HEK293 (cell line): Measurements from ENCODE around the gene TTLL5.

Experiments
- CTCF ChIA-PET: fragments of 350-600 bp; formaldehyde crosslinking; extraction: SDS; loops from one replicate; lab custom pipeline; 2021; ENCODE audit warnings: antibody characterized with exemption; lab: Yijun Ruan, JAX
- POLR2A ChIA-PET: fragments of 300-600 bp; formaldehyde crosslinking; extraction: SDS; loops from one replicate; lab custom pipeline; 2020; ENCODE audit warnings: antibody characterized with exemption, inconsistent platforms; lab: Yijun Ruan, JAX
- H3K27ac ChIP-seq: fragments of 200-500 bp; sonication (Bioruptor generic); 2 replicates; pipeline ENCODE4 v1.5.1; 2014; ENCODE audit warnings: low read depth, low read length, control low read depth, inconsistent platforms; ENCODE audit errors: extremely low read depth
- H3K36me3 ChIP-seq, 2 experiments: fragments of 200-500 bp in 1 of 2; sonication (Bioruptor generic) in 1 of 2; 1 replicate in 1 of 2; 2 replicates in 1 of 2; pipeline ENCODE4 v1.5.1; 2014 to 2017; ENCODE audit warnings: inconsistent platforms in 2 of 2, low read length in 2 of 2; ENCODE audit not compliant: control insufficient read depth in 2 of 2, insufficient read depth in 1 of 2
- H3K4me1 ChIP-seq: fragments of 200-500 bp; sonication (Bioruptor generic); 2 replicates; pipeline ENCODE4 v1.5.1; 2014; ENCODE audit warnings: mild to moderate bottlenecking, low read length, inconsistent platforms; ENCODE audit not compliant: control insufficient read depth, insufficient read depth
- H3K4me3 ChIP-seq: 2 replicates; pipeline ENCODE4 v1.5.1; 2011; ENCODE audit warnings: low read depth, mild to moderate bottlenecking, control low read depth, low read length, moderate library complexity
- H3K9me3 ChIP-seq: fragments of 200-500 bp; sonication (Bioruptor generic); 2 replicates; pipeline ENCODE4 v1.5.1; 2014; ENCODE audit warnings: low read depth, low read length, inconsistent platforms; ENCODE audit not compliant: control insufficient read depth, insufficient read depth
- BCL11B ChIP-seq: fragments of 450-650 bp; formaldehyde crosslinking; IDR thresholded peaks from 2 replicates; pipeline ENCODE4 v1.5.1; 2016; ENCODE audit warnings: low read depth, missing biosample characterization, missing genetic modification characterization
- MYNN ChIP-seq: fragments of 450-650 bp; formaldehyde crosslinking; IDR thresholded peaks from 2 replicates; pipeline ENCODE4 v1.5.1; 2016; ENCODE audit warnings: missing biosample characterization, missing genetic modification characterization, borderline replicate concordance
- MZF1 ChIP-seq: fragments of 450-650 bp; formaldehyde crosslinking; IDR thresholded peaks from 2 replicates; pipeline ENCODE4 v1.5.1; 2017; ENCODE audit warnings: missing biosample characterization, missing genetic modification characterization, borderline replicate concordance
- OSR2 ChIP-seq: fragments of 450-650 bp; formaldehyde crosslinking; IDR thresholded peaks from 2 replicates; pipeline ENCODE4 v1.5.1; 2016; ENCODE audit warnings: missing biosample characterization, missing genetic modification characterization
- PRDM6 ChIP-seq: fragments of 450-650 bp; formaldehyde crosslinking; IDR thresholded peaks from 2 replicates; pipeline ENCODE4 v1.5.1; 2017; ENCODE audit warnings: missing biosample characterization, missing genetic modification characterization
- SCRT1 ChIP-seq: fragments of 450-650 bp; formaldehyde crosslinking; IDR thresholded peaks from 2 replicates; pipeline ENCODE4 v1.5.1; 2016; ENCODE audit warnings: missing biosample characterization, missing genetic modification characterization, borderline replicate concordance
- SP3 ChIP-seq: fragments of 450-650 bp; formaldehyde crosslinking; IDR thresholded peaks from 2 replicates; pipeline ENCODE4 v1.5.1; 2016; ENCODE audit warnings: missing biosample characterization, missing genetic modification characterization
- SP7 ChIP-seq: fragments of 450-650 bp; formaldehyde crosslinking; IDR thresholded peaks from 2 replicates; pipeline ENCODE4 v1.5.1; 2016; ENCODE audit warnings: missing biosample characterization, missing genetic modification characterization
- TCF7L2 ChIP-seq: IDR thresholded peaks from 2 replicates; pipeline ENCODE4 v1.6.1; 2011; ENCODE audit warnings: low read depth, mild to moderate bottlenecking, inconsistent platforms, low read length, moderate library complexity, borderline replicate concordance
- TRIM28 ChIP-seq: IDR thresholded peaks from 2 replicates; pipeline ENCODE4 v1.6.1; 2011; ENCODE audit warnings: low read length, control low read depth, borderline replicate concordance
- YY1 ChIP-seq: fragments of 450-650 bp; formaldehyde crosslinking; IDR thresholded peaks from 2 replicates; pipeline ENCODE4 v1.5.1; 2018; ENCODE audit warnings: missing biosample characterization, missing genetic modification characterization
- ZBTB6 ChIP-seq: fragments of 450-650 bp; formaldehyde crosslinking; IDR thresholded peaks from 2 replicates; pipeline ENCODE4 v1.5.1; 2017; ENCODE audit warnings: missing biosample characterization, missing genetic modification characterization
- ZFHX2 ChIP-seq: fragments of 450-650 bp; formaldehyde crosslinking; conservative IDR thresholded peaks from 2 replicates; pipeline ENCODE4 v1.5.1; 2016; ENCODE audit warnings: missing biosample characterization, missing genetic modification characterization
- ZNF112 ChIP-seq: fragments of 450-650 bp; formaldehyde crosslinking; IDR thresholded peaks from 2 replicates; pipeline ENCODE4 v1.5.0; 2017; ENCODE audit warnings: missing biosample characterization, missing genetic modification characterization
- ZNF121 ChIP-seq: fragments of 450-650 bp; formaldehyde crosslinking; IDR thresholded peaks from 2 replicates; pipeline ENCODE4 v1.5.1; 2016; ENCODE audit warnings: missing biosample characterization, missing genetic modification characterization
- ZNF148 ChIP-seq: fragments of 450-650 bp; formaldehyde crosslinking; IDR thresholded peaks from 2 replicates; pipeline ENCODE4 v1.5.0; 2017; ENCODE audit warnings: missing biosample characterization, missing genetic modification characterization, borderline replicate concordance
- ZNF2 ChIP-seq: fragments of 450-650 bp; formaldehyde crosslinking; IDR thresholded peaks from 2 replicates; pipeline ENCODE4 v1.5.1; 2016; ENCODE audit warnings: missing biosample characterization, missing genetic modification characterization
- ZNF214 ChIP-seq: fragments of 450-650 bp; formaldehyde crosslinking; IDR thresholded peaks from 2 replicates; pipeline ENCODE4 v1.5.1; 2017; ENCODE audit warnings: missing biosample characterization, mild to moderate bottlenecking, missing genetic modification characterization, borderline replicate concordance
- ZNF362 ChIP-seq: fragments of 450-650 bp; formaldehyde crosslinking; IDR thresholded peaks from 2 replicates; pipeline ENCODE4 v1.5.1; 2016; ENCODE audit warnings: missing biosample characterization, missing genetic modification characterization
- ZNF416 ChIP-seq: fragments of 450-650 bp; formaldehyde crosslinking; IDR thresholded peaks from 2 replicates; pipeline ENCODE4 v1.5.1; 2016; ENCODE audit warnings: missing biosample characterization, missing genetic modification characterization
- ZNF473 ChIP-seq: fragments of 450-650 bp; formaldehyde crosslinking; IDR thresholded peaks from 2 replicates; pipeline ENCODE4 v1.5.1; 2017; ENCODE audit warnings: missing biosample characterization, missing genetic modification characterization
- ZNF624 ChIP-seq: fragments of 450-650 bp; formaldehyde crosslinking; IDR thresholded peaks from 2 replicates; pipeline ENCODE4 v1.5.1; 2017; ENCODE audit warnings: missing biosample characterization, missing genetic modification characterization
- ZNF658 ChIP-seq: fragments of 450-650 bp; formaldehyde crosslinking; IDR thresholded peaks from 2 replicates; pipeline ENCODE4; 2016; ENCODE audit warnings: missing biosample characterization, missing genetic modification characterization
- ZNF677 ChIP-seq: fragments of 450-650 bp; IDR thresholded peaks from 2 replicates; pipeline ENCODE4 v1.5.0; 2018; ENCODE audit warnings: missing biosample characterization, mild to moderate bottlenecking, missing genetic modification characterization, moderate library complexity
- ZNF707 ChIP-seq: fragments of 450-650 bp; formaldehyde crosslinking; IDR thresholded peaks from 2 replicates; pipeline ENCODE4 v1.5.1; 2016; ENCODE audit warnings: missing biosample characterization, missing genetic modification characterization
- ZNF776 ChIP-seq: fragments of 450-650 bp; formaldehyde crosslinking; IDR thresholded peaks from 2 replicates; pipeline ENCODE4 v1.5.0; 2017; ENCODE audit warnings: missing biosample characterization, missing genetic modification characterization, borderline replicate concordance
- ZNF777 ChIP-seq: fragments of 450-650 bp; formaldehyde crosslinking; IDR thresholded peaks from 2 replicates; pipeline ENCODE4 v1.5.1; 2017; ENCODE audit warnings: missing biosample characterization, missing genetic modification characterization, borderline replicate concordance
- ZNF837 ChIP-seq: fragments of 450-650 bp; formaldehyde crosslinking; IDR thresholded peaks from 2 replicates; pipeline ENCODE4 v1.5.1; 2016; ENCODE audit warnings: missing biosample characterization, missing genetic modification characterization
- ZSCAN23 ChIP-seq: fragments of 450-650 bp; formaldehyde crosslinking; IDR thresholded peaks from 2 replicates; pipeline ENCODE4 v1.5.1; 2016; ENCODE audit warnings: missing biosample characterization, missing genetic modification characterization
- ZSCAN5A ChIP-seq: fragments of 450-650 bp; formaldehyde crosslinking; IDR thresholded peaks from 2 replicates; pipeline ENCODE4 v1.5.1; 2016; ENCODE audit warnings: missing biosample characterization, missing genetic modification characterization

TTLL5 gene

GRCh38 chr14:75944607-75945241 is 283.7 kb downstream of the TTLL5 start:
- Histone ChIP-seq H3K36me3 (no peaks in the 10 kb centered on the region), H3K27ac (no peak overlapping the region), H3K4me3 (no peak overlapping the region), H3K4me1 (no peaks in the 10 kb centered on the region), H3K9me3 (no peaks in the 10 kb centered on the region)
- TF ChIP-seq ZNF776 (tag by site-specific recombination): no peak
- TF ChIP-seq ZBTB6 (tag by site-specific recombination): no peak
- TF ChIP-seq ZNF658 (tag by site-specific recombination): no peak
- TF ChIP-seq YY1 (tag by site-specific recombination): no peak
- TF ChIP-seq TCF7L2: no peak
- TF ChIP-seq MZF1 (tag by site-specific recombination): no peak
- TF ChIP-seq ZNF112: no peak
- TF ChIP-seq ZNF707: no peak
- no peak for TF ChIP-seq ZSCAN5A (tag by site-specific recombination)
- TF ChIP-seq ZNF677 (tag by site-specific recombination): no peak
- TF ChIP-seq ZNF473 (tag by site-specific recombination): no peak
- TF ChIP-seq PRDM6 (tag by site-specific recombination): no peak
- TF ChIP-seq SP3 (tag by site-specific recombination): no peak
- no peak for TF ChIP-seq ZNF121 (tag by site-specific recombination)
- no peak for TF ChIP-seq ZNF837 (tag by site-specific recombination)
- no peak for TF ChIP-seq ZNF416 (tag by site-specific recombination)
- no peak for TF ChIP-seq ZNF362 (tag by site-specific recombination)
- TF ChIP-seq OSR2: no peak
- TF ChIP-seq MYNN (tag by site-specific recombination): no peak
- CTCF ChIA-PET: interaction anchor here (0.7 to 1.2 kb wide), 2 partner anchors 235 to 404 kb away, joined by 3 to 4 read pairs; no protein-coding TSS in a partner anchor
- POLR2A ChIA-PET: no interaction called here

GRCh38 chr14:75946785-75947184 is 285.7 kb downstream of the TTLL5 start:
- Histone ChIP-seq H3K36me3 (no peaks in the 10 kb centered on the region; a peak in 1 of 3 replicates), H3K4me1 (no peaks in the 10 kb centered on the region), H3K4me3 (no peak overlapping the region), H3K27ac (no peak overlapping the region), H3K9me3 (no peaks in the 10 kb centered on the region)
- ChIA-PET POLR2A (no interaction called here), CTCF (interaction anchor here (0.5 kb wide), 1 partner anchor 168 kb away, joined by 3 read pairs; no protein-coding TSS in a partner anchor)
- TF ChIP-seq ZSCAN23 (no peak), ZNF2 (tag by site-specific recombination) (no peak), TRIM28 (no peak), ZNF777 (tag by site-specific recombination) (no peak), SCRT1 (tag by site-specific recombination) (no peak), ZNF214 (tag by site-specific recombination) (no peak), ZNF624 (tag by site-specific recombination) (no peak), SP7 (tag by site-specific recombination) (no peak), ZFHX2 (tag by site-specific recombination) (no peak), ZNF112 (no peak), BCL11B (tag by site-specific recombination) (no peak), ZNF148 (no peak)
